ENCODE measurements around the gene ARG2.

Gene ARG2

GRCh38 chr14:67580336-67581171 is 39.2 kb upstream of the ARG2 start:
- TF ChIP-seq CTCF (IDR thresholded peaks at IDR 0.05) = no peak

DNA sequence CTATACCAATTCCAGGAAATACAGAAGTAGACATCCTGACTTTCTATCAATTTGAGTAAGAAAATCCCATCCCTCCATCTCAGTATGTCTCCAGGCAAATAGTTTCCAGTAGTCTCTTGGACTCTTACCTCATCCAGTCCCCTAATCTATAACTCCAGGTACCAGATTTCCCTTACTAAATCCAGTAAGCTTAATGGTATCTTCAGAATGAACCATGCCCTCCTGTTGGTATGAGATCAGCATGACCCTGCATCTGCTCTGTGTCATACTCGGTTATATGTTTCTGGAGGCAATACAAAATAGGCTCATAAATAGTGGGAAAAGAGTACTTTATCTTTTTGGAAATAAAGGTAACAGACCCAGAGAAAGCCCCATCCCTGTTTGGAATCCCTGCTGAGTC is 38.1 kb upstream of the ARG2 start:
- no peak for TF ChIP-seq CTCF (IDR thresholded peaks at IDR 0.05)

GRCh38 chr14:67582061-67582460 is 37.7 kb upstream of the ARG2 start:
- no peak for TF ChIP-seq CTCF (IDR thresholded peaks at IDR 0.05)

DNA sequence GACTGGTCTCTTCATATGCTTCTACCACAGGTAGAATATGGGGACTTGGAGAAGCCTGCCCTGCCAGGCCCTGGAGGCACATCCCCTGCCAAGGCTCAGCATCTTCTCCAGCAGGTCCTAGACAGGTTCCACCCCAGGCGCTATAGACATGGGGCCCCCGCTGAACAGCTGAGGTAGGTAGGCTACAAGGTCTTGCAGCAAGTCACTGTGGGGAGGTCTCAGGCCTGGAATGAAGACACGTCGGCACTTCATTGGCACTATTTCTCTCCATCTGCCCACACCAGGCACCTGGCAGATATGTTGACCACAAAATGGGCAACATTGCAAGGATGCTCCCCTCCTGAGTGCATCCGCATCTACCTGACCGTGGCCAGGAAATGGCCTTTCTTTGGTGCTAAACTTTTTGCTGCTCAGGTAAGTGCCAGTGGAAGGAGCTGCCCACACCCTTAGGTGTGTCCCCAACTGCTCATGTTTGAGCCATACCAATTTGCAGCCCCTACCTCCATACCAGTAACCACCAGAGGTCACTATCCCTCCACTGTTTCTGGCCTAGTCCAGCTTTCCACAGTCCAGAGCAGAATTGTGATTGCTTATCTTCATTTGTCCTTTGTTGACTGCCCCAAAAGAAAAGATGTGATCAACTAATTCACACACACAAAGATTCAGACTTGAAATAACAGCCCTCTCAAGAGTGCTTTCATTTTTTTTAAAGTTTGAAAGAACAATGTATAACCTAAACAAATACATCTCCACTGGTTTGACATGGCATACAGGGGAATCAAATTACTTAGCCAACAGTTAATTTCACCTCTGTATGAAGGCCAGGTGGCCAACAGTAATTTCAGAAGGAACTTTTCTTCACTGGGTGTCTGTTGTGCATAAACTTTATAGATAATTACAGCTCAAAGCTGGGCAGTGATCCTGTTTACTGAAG is 35.7 kb upstream of the ARG2 start:
- TF ChIP-seq CTCF (IDR thresholded peaks at IDR 0.05) = peak; percentile 75

DNA sequence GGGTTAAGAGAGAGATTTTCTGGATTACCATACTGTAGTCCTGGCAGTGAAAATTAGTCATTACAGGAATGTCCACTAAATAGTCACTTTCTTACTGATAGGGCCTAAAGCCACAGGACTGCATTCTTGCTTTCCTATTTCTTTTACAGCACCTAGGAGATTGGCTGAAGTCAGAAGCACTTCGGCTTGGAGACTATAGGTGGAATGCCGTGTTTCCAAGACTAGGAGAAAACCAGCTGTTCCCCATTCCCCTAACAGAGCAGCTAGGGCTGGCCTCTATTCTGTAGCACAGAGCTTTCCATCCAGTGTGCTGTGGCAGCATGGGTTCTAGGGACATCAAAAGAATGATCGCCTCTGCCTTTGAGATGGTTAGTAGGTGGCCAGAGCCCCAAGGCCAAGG is 34.7 kb upstream of the ARG2 start:
- TF ChIP-seq CTCF (IDR thresholded peaks at IDR 0.05) = no peak

GRCh38 chr14:67586369-67586768 is 33.4 kb upstream of the ARG2 start:
- TF ChIP-seq CTCF (IDR thresholded peaks at IDR 0.05) = no peak

DNA sequence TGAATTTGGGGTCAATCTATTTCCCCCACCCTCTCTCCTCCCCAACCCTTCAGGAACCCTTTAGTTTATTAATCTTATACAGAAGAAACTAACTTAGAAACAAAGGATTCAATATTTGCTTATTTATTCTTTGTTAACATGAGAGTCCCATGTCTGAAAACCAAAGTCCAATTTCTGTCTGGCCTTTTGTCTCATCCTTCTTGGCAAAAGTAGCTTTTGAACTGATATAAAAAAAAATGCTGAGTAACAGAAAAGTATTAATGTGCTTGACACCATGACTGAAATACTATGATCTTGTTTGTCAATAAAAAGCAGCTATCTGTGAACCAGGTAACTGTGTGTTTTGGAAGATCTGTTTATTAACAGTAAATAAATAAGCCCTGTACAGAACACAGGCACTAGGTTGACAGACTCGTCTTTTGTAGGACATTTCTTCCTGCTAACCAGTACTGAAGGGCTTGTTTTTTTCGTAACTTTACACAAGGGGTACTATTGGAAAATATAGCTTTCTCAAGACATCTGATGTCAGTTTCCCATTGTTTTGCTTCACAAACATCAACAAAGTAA is 30.4 kb upstream of the ARG2 start:
- no peak for TF ChIP-seq CTCF (IDR thresholded peaks at IDR 0.05)

Measured in LNCAP (cell line).